HG03039 (cell line): ENCODE results near the gene ETNPPL.

Experiments used
- ATAC-seq: cut with Tn5 transposase; IDR thresholded peaks from one replicate; pipeline ENCODE4 v1.9.1; 2021; ENCODE audit warnings: mild to moderate bottlenecking, moderate library complexity; ENCODE audit not compliant: unreplicated experiment

ETNPPL gene

DNA sequence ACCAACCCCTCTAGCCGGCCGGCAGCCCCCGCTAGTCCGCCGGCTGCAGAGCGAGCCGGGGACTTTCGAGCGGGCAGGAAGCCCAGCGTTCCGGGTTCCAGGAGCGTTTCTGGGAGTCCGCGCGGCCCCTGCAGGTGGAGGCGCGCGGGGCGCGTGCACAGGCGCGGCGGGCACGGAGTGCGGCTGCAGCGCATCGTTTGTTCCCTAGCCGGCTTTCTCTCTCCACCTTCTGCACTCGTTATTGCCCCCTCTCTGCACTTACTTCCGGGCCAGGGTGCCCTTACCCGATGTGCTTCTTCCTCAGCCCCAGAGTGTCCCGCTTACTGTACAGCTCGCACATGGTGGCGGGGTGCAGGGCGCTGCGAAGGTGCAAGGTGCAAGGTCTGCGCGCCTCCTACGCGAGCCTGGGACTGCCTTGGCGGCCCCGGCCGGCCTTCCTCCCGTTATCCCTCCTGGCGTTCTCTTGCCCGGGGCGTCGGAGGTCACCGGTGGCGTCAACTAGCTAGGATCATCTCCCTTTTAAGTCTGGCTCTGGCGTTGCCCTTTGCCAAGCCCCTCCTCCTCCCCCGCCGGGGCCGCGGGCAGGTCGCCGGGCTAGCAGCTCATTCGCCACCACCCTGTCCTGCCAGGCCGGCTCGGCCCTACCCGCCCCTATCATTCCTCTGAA is at the start of gene ETNPPL:
ETNPPL (minus strand) TSS at position 495 of the 667 bp plus-strand sequence; CDS start at position 340, 155 bp downstream.
- no peak for ATAC-seq

DNA sequence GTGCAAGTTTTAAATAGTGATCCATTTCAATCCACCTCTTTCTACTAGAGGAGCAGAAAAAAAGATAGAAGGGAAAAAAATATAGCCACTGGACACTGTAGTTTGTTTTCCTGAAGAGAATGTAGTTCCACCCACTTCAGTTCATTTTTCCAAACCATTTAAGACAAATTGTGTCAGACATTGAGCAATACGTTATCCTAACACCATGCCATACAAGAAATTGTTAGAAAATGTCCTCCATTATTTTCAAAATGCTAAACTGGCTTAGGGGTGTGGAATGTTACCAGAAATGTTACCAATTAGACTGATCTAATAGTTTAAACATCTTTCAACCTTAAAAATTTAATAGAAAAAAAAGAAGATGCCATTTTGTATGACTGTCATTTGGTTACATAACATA is 48.6 kb upstream of the ETNPPL start:
- ATAC-seq = no peak

DNA sequence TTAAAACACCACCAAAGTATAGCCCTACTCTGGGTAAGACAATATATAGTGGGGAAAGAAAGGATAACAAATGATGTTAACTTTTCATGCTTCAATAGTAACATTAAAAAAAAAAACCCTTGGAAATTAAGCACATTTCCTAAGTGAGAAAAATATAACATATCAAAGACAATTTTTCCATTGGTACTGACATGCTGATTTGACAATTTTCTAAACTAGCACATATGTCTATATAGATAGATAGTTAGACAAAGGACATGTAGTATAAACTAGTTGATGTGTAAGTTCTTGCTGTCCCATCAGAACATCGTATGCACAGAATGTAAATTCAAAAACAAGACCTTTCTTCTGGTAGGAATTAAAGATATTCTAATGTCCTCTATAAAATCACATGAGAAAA is 47.2 kb upstream of the ETNPPL start:
- no peak for ATAC-seq

DNA sequence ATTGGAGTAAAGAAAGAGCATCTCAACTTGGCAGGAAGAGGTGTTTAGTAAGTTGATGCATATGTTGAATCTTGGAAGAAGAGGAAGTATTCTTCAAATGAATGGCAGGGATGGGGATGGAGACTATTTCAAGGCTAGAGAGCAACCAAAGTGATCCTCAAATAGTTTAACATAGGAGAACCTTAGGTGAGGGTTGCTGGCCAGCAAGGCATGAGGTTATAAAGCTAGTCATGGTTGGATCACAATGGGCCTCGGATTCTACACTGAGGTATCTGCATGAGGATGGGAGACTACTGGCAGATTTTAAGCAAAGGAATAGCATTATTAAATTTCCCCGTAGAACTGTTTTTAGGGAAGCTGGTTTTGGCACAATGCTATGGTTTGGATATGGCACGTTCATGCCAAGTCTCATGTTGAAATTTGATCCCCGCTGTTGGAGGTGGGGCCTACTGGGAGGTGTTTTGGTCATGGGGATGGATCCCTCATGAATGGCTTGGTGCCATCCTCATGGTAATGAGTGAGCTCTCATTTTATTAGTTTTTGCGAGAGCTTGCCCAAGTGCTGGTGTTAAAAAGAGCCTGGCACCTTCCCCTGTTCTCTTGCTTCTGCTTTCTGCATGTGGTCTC is 41.9 kb upstream of the ETNPPL start:
- ATAC-seq = no peak

DNA sequence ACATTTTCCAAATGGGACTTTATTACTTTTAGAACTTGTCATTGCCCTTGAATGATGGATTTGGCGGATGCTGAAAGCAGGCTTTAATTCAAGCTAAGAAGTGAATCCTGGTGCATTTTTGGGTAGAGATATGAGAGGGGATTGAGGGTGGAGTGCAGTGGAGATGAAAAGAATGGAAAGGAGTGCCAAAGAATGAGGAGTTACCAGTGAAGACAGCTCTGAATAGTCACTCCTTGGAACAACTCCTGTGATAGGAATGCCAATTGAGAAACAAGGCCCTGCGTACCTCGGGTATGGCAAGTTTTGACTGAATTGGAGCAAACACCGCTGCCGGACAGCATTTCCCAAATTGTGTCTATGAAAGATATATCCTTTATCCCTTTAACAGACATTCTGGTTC is 36.5 kb upstream of the ETNPPL start:
- no peak for ATAC-seq

DNA sequence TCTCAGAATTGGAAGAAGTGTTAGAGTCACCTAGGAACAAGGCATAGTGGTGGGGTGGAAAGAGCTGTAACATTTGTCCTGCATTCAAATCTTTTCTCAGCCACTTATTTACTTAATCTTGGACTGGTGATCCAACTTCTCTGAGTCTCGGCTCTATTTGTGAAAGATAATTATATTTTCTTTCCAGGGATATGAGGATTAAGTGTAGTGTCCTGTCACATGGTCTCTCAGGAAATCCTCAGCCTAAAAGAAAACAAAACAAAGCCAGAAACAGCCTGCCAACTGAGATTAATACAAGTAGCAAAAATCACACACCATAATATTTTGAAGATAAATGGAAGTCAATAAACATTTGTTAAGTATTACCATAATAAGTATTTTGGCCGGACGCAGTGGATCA is 33.3 kb upstream of the ETNPPL start:
- no peak for ATAC-seq

DNA sequence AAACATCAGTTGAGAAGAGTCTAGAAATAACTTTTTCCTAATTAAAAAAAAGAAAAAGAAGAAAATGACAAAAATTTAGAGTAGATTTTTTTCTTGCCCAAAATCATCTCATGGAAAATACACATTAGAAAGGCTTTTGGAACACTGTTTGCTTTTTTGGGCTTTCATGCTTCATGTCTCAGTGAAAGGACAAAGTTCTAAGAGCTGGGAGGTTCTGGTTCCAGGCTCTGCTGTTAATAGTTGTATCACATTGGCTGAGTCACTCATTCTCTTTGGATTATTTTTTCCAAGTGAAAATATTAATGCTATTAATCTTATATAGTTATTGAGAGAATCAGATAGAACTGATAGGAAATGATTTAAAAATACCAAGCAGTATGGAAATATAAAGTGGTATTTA is 32.9 kb upstream of the ETNPPL start:
- ATAC-seq = no peak

DNA sequence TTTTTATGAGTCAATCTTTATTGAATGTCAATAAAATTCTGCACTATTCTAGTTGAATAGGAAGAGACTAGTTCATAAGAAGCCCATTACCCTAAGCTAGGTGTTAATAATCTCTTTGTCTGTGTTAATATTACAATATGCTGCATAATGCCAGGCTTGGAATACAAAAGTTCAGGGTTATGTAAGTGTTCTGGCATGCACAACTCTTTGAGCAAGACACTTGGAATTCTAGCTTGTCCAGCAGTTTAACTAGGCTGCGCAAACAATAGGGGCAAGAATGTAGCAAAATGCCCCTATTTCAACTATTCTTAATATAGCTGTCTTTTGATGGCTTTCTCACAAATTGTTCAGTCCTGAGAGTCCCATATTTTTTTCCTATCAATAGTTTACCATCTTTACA is 31.3 kb upstream of the ETNPPL start:
- no peak for ATAC-seq

DNA sequence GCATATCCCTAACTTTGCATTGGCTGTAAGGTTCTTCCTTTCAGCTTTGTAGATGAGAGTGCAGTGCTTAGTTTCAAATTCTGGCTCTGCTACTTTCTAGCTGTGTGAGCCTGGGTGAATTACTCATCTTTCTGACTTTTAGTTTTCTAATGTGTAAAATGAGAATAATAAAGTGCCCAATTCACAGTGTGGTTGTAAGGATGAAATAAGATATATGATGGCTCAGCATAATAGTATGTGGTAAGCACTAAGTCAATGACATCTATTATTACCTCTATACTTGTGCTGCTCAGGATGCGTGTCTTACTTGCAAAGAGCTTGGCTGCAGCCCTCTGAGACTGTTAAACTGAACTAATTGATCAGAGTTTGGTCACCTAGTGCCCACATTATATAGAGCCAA is 30.6 kb upstream of the ETNPPL start:
- ATAC-seq = no peak

DNA sequence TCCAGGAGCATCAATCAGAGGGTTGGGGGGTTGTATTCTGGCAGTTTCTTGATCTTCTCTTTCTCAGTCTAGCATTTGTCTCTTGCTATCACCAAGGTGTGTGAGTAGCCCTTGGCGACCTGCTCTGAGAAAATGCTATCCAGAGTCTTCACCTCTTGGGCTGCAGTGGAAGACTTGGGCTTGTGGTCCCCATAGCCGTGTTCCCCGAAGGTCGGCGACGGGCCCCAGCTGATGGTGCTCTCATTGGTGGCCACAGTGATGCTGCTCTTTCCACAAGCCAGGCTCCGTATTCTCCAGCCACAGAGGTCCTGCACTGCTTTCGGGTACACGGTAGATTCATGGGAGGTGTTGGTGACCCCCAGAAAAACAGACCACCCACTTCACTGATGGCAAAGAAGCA is 25.9 kb upstream of the ETNPPL start:
- ATAC-seq = no peak

DNA sequence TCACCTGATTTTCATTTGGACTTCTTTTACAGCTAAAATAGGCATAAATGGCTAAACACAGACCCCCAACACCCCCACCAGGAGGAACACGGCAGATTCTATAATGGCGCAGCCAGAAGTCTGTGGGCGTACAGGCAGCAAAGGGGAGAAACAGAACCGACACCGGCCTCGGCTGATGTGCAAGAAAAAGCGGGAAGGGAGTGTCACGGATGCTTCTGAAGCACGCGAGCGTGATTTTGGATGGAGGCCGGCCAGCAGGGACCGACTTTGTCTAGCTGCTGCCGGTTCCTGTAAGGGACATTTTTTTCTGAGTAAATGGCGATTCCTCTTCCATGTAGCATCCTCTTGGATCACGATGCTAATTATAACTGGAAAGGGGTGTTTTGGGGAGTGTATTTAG is 24.9 kb upstream of the ETNPPL start:
- no peak for ATAC-seq

DNA sequence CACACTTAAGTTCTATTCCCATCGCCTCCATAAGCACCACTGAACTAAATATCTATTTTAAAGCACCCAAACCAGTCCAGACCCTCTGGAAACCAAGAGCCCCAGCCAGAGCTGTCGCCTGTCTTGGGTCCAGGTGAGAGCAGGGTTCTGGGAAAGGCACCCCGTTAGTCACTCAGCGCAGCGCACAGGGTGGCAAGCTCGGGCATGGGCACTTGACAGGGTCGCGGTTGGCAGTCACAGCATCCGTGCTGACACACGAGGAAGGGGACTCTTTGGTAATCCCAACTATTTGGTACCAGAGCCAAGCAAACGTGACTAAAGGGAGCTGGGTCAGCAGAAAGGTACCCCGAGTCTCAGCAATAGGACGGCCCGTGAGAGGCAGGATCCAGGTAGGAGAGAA is 24.3 kb upstream of the ETNPPL start:
- no peak for ATAC-seq

DNA sequence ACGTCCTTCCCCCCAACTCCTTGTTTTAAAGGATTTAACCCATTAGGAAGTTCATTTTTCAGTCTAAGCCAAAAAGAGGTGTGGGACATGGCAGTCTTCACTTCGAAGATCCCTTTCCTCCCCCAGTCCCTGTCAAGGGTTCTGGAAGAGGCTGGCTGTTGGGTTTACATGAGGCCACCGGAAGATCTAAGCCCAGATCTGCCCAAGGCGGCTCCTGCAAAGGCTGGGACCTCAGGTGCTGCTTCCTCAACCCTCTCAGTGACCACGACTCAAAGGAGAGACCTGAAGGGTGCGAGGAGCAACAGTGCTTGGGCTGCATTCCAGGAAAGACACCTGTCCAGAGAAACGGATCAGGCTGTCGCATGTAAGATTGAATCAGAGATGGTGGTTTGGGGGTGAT is 23.5 kb upstream of the ETNPPL start:
- no peak for ATAC-seq

DNA sequence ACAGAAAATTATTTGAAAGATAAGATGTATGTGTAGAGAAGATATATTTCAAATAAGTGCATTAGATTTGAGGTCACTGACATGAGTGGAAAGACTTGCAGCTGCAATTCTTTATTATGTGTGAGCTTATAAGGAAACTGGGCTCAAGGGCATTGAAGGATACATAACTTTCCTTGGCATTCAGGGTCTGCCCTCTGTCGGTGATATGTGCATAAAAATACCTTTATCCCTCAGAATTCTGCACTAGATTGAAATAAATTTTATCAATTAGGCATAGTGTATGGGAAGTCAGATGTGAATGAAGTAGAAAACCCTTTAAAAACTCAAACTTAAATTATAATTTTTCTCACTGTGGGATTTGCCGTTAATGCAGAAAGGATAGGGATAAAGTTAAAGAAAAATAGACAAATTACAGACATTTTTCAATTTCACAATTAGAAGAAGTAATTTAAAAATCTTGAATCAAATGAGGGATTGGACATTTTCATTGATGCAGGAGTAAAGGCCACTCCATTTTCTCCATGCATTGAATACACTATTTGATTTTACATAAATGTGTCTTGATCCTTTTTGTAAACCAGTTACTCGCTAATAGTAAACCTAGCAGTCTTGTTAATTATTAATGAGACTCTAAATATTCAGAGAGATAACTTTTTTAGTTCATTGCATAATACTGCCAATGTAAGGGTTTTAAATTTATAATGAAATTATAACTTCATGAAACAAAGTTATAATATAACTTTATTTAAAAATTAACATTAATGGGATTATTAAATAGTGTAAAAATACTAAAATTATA is 21.0 kb upstream of the ETNPPL start:
- ATAC-seq = no peak

DNA sequence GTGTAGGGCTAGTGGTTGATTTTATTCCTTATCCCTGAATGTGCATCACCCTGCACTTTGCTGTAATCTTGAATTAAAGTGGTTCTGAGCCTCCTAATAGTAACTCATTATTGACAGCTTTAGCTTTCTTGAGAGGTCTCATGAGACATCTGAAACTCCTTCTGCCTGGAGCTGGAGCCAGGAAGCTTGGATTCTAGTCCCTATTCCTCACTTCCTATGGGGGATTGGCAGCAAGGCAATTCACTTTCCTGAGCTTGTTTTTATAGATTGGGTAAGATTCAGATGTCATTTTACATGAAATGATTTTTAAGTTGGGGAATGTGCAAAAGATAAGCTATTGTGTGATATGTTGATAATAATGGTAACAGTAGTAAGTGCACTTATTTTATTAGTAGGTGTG is 17.1 kb upstream of the ETNPPL start:
- no peak for ATAC-seq

DNA sequence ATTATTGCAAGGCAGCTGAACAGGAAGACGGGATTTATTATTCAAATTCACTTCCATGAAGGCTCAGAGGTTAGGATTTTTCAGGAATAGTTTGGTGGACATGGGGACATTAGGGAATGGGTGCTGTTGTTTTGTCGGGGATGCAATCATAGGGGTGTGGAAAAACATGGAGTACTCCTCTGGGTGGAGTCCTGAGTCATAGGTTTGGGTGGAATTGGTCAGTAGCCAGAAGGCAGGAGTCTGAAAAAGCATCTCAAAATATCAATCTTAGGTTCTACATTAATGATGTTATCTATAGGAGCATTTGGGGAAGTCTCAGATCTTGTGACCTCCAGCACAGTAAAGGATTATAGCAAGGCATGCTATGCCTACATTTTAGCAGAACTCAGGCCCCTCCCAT is 14.5 kb upstream of the ETNPPL start:
- ATAC-seq = no peak

DNA sequence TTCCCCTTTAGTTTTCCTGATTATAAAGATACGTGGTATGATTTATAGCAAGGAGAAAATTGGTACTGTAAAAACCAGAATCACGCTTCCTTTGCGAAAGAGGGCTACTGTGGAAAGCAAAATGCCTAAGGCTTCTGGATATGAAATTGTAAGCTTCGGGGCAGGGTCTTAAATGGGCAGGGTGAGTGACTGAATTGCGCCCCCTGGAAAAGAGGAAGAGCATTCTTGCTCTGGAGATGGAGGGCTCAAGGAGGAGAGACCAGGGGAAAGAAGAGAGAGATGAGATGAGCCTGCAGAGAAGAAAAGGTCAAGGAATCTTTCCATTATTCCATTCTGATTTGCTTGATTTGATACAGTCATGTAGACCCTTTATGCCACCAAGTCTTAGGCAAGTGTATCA is 13.1 kb upstream of the ETNPPL start:
- no peak for ATAC-seq

DNA sequence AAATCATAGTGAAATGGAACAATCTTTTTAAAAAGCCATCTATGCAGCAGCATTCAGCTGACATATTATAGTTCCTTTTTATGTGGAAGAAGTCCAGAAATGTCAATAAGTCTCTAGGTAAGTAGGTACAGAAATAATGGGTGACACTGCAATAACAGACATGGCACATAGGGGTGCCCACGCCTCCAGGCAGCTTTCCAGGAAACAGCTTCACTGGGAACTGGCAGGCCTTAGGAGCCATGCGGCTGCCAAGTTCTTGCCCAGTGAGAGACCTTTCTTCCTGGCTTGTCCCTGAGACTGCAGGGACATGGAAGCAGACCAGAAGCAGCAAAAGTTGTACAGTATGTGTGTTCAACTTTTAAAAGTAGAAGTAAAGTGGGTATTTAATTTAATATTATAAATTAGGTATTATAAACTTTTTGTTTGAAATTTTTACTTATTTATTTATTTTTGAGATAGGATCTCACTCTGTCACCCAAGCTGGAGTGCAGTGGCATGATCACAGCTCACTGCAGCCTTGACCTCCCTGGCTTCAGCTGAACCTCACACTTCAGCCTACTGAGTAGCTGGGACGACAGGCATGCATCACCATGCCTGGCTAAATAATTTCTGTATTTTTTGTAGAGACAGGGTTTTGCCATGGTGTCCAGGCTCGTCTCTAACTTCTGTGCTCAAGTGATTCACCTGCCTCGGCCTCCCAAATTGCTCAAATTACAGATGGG is 12.1 kb upstream of the ETNPPL start:
- no peak for ATAC-seq

DNA sequence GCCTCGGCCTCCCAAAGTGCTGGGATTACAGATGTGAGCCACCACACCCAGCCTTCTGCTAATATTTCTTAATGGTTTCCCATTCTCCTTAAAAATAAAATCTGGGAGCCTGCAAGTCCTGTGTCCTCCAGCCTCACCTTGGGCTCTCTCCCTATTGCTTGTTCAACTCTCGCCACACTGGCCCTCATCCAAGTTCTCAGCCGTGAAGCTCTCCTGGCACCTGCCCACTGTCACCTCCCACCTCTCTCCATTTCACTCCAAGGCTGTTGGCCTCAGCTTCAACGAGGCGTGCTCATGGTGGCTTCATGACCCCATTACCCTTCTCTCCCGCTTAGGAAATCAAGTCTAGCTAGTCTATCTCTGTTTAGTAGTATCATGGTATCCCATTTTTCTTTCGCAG is 9.5 kb upstream of the ETNPPL start:
- ATAC-seq = no peak

DNA sequence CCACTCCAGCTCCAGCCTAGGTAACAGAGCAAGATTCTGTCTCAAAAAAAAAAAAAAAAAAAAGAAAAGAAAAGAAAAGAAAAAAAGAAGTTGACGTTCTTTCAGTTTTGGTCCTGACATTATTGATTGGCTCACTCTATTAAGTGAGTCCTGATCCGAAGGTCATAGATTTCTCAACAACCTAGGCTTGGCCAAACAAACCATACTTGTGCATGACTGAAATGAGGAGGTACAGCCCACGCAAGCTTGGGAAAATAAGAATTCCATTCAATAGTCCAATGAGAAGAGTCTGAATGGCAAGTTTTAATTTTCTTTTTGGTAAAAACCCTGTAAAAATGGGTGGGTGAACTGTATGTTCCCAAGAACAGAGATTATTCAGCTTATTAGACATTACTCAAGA is 3.2 kb upstream of the ETNPPL start:
- ATAC-seq = no peak

DNA sequence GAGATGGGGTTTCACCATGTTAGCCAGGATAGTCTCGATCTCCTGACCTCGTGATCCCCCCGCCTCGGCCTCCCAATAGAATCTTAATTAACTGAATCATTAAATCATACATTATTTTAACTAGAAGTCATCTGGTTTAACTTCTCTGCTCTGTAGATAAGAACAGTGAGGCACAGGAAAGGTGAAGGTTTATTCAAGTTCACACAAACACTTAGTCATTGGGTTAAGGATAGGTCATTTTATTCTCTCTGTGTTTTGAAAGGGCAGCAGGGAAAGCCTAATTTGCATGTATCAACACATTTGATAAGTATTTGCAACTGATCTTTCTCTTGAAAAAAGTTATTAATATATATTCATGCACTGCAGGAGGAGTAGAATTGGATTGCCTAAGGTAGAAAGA is 1.1 kb upstream of the ETNPPL start:
- ATAC-seq = no peak

DNA sequence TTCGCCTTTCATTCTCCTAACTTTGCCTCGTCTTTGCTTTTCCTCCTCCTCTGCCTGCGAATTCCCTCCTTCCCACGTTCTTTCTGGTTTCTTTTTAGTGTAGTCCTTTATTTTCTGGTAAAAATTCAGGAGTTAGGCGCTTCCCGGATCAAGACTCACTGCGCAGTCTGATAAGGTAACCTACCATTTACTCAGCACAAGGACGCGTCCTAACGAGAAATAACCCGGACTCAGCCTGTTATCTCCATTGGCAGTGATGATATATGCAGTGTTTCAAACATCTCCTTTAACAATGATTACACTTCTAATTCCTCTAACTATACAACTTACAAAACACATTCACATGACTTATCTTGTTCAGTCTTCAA is 357 bp upstream of the ETNPPL start:
- ATAC-seq = no peak
